DOHH2 (cell line): ENCODE measurements around the gene SMIM12.

Experiments
- H3F3A ChIP-seq: fragments of 200-600 bp; sonication (generic), shearing (Covaris generic); 2 replicates; pipeline ENCODE4 v1.6.0; 2016; ENCODE audit warnings: antibody characterized with exemption, mild to moderate bottlenecking; ENCODE audit not compliant: control insufficient read depth, insufficient read depth
- H3K27ac ChIP-seq: fragments of 200-600 bp; sonication (generic); 2 replicates; pipeline ENCODE4 v1.5.1; 2014; ENCODE audit warnings: low read depth, mild to moderate bottlenecking, low read length, moderate library complexity
- H3K27me3 ChIP-seq: fragments of 200-600 bp; sonication (generic); 2 replicates; pipeline ENCODE4 v1.6.1; 2014; ENCODE audit warnings: mild to moderate bottlenecking, low read length, mixed read lengths; ENCODE audit not compliant: control insufficient read depth
- H3K36me3 ChIP-seq: fragments of 200-600 bp; sonication (generic); 2 replicates; pipeline ENCODE4 v1.6.1; 2014; ENCODE audit warnings: mild to moderate bottlenecking, low read length, moderate library complexity, mixed read lengths; ENCODE audit not compliant: control insufficient read depth
- H3K4me1 ChIP-seq: fragments of 200-600 bp; sonication (generic); 2 replicates; pipeline ENCODE4 v1.6.1; 2014; ENCODE audit warnings: mild to moderate bottlenecking, low read length, mixed read lengths; ENCODE audit not compliant: control insufficient read depth
- H3K4me2 ChIP-seq: fragments of 200-600 bp; sonication (generic); 2 replicates; pipeline ENCODE4 v1.6.0; 2014; ENCODE audit warnings: mild to moderate bottlenecking, low read length, moderate library complexity
- H3K4me3 ChIP-seq: fragments of 200-600 bp; sonication (generic); 2 replicates; pipeline ENCODE4 v1.5.1; 2014; ENCODE audit warnings: mild to moderate bottlenecking, low read length, mixed read lengths
- H3K79me2 ChIP-seq: fragments of 200-600 bp; sonication (generic); 2 replicates; pipeline ENCODE4 v1.6.1; 2014; ENCODE audit warnings: mild to moderate bottlenecking, low read length, mixed read lengths; ENCODE audit not compliant: control insufficient read depth
- H3K9me2 ChIP-seq: fragments of 200-600 bp; sonication (generic); replicated peaks from 2 replicates; pipeline ENCODE4 v1.6.1; 2014; ENCODE audit warnings: mild to moderate bottlenecking, low read length, mixed read lengths; ENCODE audit not compliant: control insufficient read depth
- H3K9me3 ChIP-seq: fragments of 200-600 bp; sonication (generic); 2 replicates; pipeline ENCODE4 v1.6.1; 2014; ENCODE audit warnings: antibody characterized with exemption, low read length, mixed read lengths; ENCODE audit not compliant: control insufficient read depth, insufficient read depth
- H4K20me1 ChIP-seq: fragments of 200-600 bp; sonication (generic); 2 replicates; pipeline ENCODE4 v1.6.0; 2014; ENCODE audit warnings: low read depth, mild to moderate bottlenecking, antibody characterized with exemption, low read length, moderate library complexity; ENCODE audit not compliant: control insufficient read depth, insufficient read depth
- CTCF ChIP-seq: fragments of 200-600 bp; sonication (generic); IDR thresholded peaks from one replicate; pipeline ENCODE4 v1.5.1; 2014; ENCODE audit warnings: antibody characterized with exemption, mild to moderate bottlenecking, low read depth, low read length; ENCODE audit not compliant: poor library complexity, severe bottlenecking
- EZH2phosphoT487 ChIP-seq: fragments of 200-600 bp; sonication (generic); IDR thresholded peaks from 2 replicates; pipeline ENCODE4 v1.6.1; 2017; ENCODE audit warnings: borderline replicate concordance, mild to moderate bottlenecking, antibody characterized with exemption, low read length, moderate library complexity, mixed read lengths

SMIM12 gene

GRCh38 chr1:34879230-34879629, 19.7 kb upstream of the SMIM12 start:
- Histone ChIP-seq H3K9me3 (no peaks in the 10 kb centered on the region), H3K27ac (no peak overlapping the region), H3K9me2 (no peaks in the 10 kb centered on the region), H3F3A (no peaks in the 10 kb centered on the region), H3K79me2 (no peaks in the 10 kb centered on the region), H3K4me2 (no peak overlapping the region), H3K36me3 (no peaks in the 10 kb centered on the region), H3K4me1 (no peaks in the 10 kb centered on the region), H3K4me3 (no peak overlapping the region), H4K20me1 (no peaks in the 10 kb centered on the region), H3K27me3 (peaks cover 7% of the 10 kb centered on the region; the same call in 1 of the 2 replicates)
- TF ChIP-seq EZH2phosphoT487: no peak
- TF ChIP-seq CTCF: no peak

- Histone ChIP-seq H3K27me3 (peaks cover 21% of the 10 kb centered on the region), H3K9me2 (no peaks in the 10 kb centered on the region)
- TF ChIP-seq EZH2phosphoT487: no peak
- TF ChIP-seq CTCF: no peak
These were observed 16.9 kb upstream of the SMIM12 start for GRCh38 chr1:34876406-34876805.

GRCh38 chr1:34874296-34874952, 14.9 kb upstream of the SMIM12 start:
- no peaks in the 10 kb centered on the region for H4K20me1 ChIP-seq
- no peak overlapping the region for H3K4me3 ChIP-seq
- H3K4me1 ChIP-seq: no peaks in the 10 kb centered on the region
- TF ChIP-seq CTCF (no peak), EZH2phosphoT487 (no peak)
- no peaks in the 10 kb centered on the region for H3K79me2 ChIP-seq
- H3K9me2 ChIP-seq: no peaks in the 10 kb centered on the region
- H3K36me3 ChIP-seq: no peaks in the 10 kb centered on the region
- H3F3A ChIP-seq: no peaks in the 10 kb centered on the region
- no peak overlapping the region for H3K4me2 ChIP-seq
- no peaks in the 10 kb centered on the region for H3K9me3 ChIP-seq
- no peak overlapping the region for H3K27ac ChIP-seq
- peaks cover 21% of the 10 kb centered on the region for H3K27me3 ChIP-seq

More at GRCh38 chr1:34876406-34876805, 16.9 kb upstream of the SMIM12 start:
- H3K9me3 ChIP-seq: no peaks in the 10 kb centered on the region
- H3K27ac ChIP-seq: no peak overlapping the region
- no peaks in the 10 kb centered on the region for H3F3A ChIP-seq
- H3K4me1 ChIP-seq: no peaks in the 10 kb centered on the region
- no peak overlapping the region for H3K4me3 ChIP-seq
- no peak overlapping the region for H3K4me2 ChIP-seq
- H4K20me1 ChIP-seq: no peaks in the 10 kb centered on the region
- no peaks in the 10 kb centered on the region for H3K36me3 ChIP-seq
- no peaks in the 10 kb centered on the region for H3K79me2 ChIP-seq
